ENCODE results near the gene LDLR. TPM values are rescaled to one million over a fixed set of nuclear protein-coding genes. Genes with fewer than 3 reads are reported as not detected.

Gene LDLR
- total and polyA plus RNA-seq, 2 donors (not counting 1 experiment from before 2014, with no cell fraction given) = 1.8 to 4.8 TPM

DNA sequence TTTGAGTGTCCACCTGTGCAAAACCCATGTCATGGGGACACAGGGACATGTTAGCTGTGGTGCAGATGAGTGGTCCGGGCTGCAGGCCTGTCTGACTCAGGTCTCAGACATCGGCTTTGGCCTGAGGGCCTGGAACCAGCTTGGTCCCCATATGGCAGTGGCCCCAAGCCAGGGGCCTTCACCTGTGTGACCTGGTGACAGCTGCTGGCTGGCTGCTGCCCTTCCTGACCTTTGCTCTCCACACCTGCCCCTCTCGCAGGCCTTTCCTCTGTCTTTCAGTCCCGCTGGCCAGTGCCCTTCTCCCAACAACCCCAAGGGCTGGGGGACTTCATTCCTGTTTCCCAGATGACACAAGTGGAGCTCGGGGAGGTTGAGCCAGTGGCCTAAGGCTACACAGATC, 22.9 kb upstream of the LDLR start:
- Histone ChIP-seq H3K79me2 (ENCODE audit: control insufficient read depth, insufficient read depth, low read length) (no peaks in the 10 kb centered on the region), H3K4me3 (ENCODE audit: control extremely low read depth in 1 of 5, extremely low read depth in 1 of 5, insufficient read depth in 1 of 5, low read depth in 2 of 5, low read length in 4 of 5) (no peak overlapping the region), H3K4me2 (replicated peaks; ENCODE audit: low read depth, low read length, poor library complexity, severe bottlenecking) (no peak overlapping the region), H3K9ac (ENCODE audit: low read length) (no peak overlapping the region), H3K27me3 (replicated peaks in 1 of 4; ENCODE audit: control extremely low read depth in 1 of 4, control insufficient read depth in 3 of 4, insufficient read depth in 4 of 4, low read length in 3 of 4) (peaks cover 0 to 6% (median 0%) of the 10 kb centered on the region in 4 experiments), H3K36me3 (replicated peaks in 1 of 2; ENCODE audit: control extremely low read depth in 1 of 2, control insufficient read depth in 1 of 2, extremely low read depth in 1 of 2, insufficient read depth in 2 of 2, low read length in 1 of 2) (peaks cover 0 to 9% of the 10 kb centered on the region in 2 experiments), H2AFZ (ENCODE audit: insufficient read depth, low read depth, low read length, poor library complexity, severe bottlenecking) (no peak overlapping the region), H3K27ac (ENCODE audit: low read length in 2 of 2) (no peak overlapping the region), H3K9me3 (ENCODE audit: control extremely low read depth in 1 of 3, control insufficient read depth in 2 of 3, insufficient read depth in 1 of 3, low read length in 2 of 3) (peaks cover 0 to 14% (median 0%) of the 10 kb centered on the region in 3 donors), H4K20me1 (ENCODE audit: control insufficient read depth, insufficient read depth, low read length, poor library complexity, severe bottlenecking) (no peaks in the 10 kb centered on the region), H3K4me1 (ENCODE audit: control insufficient read depth in 2 of 2, insufficient read depth in 2 of 2, low read length in 2 of 2) (no peaks in the 10 kb centered on the region)
- intact Hi-C loops (cut with micrococcal nuclease) = no loop called here
- ChIA-PET CTCF (interaction anchor here (1.0 kb wide), 1 partner anchor 60 kb away, joined by 5 read pairs; no protein-coding TSS in a partner anchor), POLR2A (interaction anchor here (0.6 kb wide), 1 partner anchor 19 kb away, joined by 4 read pairs; no protein-coding TSS in a partner anchor)
- H3K9me3 Mint-ChIP-seq (ENCODE audit: insufficient read depth) = no peaks in the 10 kb centered on the region
- 91% methylated on average over 4 of the region's 5 CpGs for WGBS (ENCODE audit: insufficient coverage)
- no peak for TF ChIP-seq EZH2 (IDR thresholded peaks at IDR 0.05; ENCODE audit: borderline replicate concordance, insufficient read depth, low read depth, low read length, poor library complexity, severe bottlenecking)
- TF ChIP-seq, protein P1, sequence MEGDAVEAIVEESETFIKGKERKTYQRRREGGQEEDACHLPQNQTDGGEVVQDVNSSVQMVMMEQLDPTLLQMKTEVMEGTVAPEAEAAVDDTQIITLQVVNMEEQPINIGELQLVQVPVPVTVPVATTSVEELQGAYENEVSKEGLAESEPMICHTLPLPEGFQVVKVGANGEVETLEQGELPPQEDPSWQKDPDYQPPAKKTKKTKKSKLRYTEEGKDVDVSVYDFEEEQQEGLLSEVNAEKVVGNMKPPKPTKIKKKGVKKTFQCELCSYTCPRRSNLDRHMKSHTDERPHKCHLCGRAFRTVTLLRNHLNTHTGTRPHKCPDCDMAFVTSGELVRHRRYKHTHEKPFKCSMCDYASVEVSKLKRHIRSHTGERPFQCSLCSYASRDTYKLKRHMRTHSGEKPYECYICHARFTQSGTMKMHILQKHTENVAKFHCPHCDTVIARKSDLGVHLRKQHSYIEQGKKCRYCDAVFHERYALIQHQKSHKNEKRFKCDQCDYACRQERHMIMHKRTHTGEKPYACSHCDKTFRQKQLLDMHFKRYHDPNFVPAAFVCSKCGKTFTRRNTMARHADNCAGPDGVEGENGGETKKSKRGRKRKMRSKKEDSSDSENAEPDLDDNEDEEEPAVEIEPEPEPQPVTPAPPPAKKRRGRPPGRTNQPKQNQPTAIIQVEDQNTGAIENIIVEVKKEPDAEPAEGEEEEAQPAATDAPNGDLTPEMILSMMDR (IDR thresholded peaks at IDR 0.05) = no peak
- H3K4me1 Mint-ChIP-seq = no peaks in the 10 kb centered on the region
- H3K27ac Mint-ChIP-seq = no peak overlapping the region
- ATAC-seq (ENCODE audit: low read depth) = no peak
- no peak overlapping the region for H3K4me3 Mint-ChIP-seq
- H3K27me3 Mint-ChIP-seq = no peaks in the 10 kb centered on the region
- DNase-seq = no peak

DNA sequence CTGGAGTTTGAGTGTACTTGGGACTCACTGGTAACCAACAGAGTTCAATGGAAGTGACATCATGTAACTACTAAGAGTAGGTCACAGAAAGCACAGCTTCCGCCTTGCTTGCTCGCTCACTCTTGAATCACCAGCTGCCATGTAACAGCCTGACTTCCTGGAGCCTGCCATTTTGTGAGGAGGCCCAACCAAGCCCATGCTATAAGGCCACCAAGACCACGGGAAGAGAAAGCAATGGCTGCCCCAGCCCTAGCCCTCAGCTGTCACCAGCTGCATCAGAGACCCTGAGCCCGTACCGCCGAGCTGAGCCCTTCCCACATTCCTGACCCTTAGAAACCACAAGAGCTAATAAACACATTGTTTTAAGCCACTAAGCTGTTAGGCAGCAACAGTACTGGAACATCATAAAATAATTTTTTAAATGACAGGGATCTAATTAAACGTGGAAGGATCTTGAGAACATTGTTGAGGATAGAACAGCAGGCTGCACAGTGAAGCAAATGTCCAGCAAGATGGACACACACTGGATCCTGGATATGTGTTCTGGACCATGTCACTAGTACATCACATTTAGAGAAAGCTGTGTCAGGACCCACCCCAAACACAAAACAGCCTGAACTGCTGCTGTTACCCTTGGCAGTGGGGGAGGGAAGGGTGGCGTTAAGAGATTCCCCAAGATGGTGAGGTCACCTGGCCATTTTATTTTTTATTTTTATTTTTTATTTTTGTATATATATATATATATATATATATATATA, 21.7 kb upstream of the LDLR start:
- Histone ChIP-seq H3K9ac (ENCODE audit: low read length) (no peak overlapping the region), H3K4me2 (replicated peaks; ENCODE audit: low read depth, low read length, poor library complexity, severe bottlenecking) (no peak overlapping the region), H3K4me3 (ENCODE audit: control extremely low read depth in 1 of 5, extremely low read depth in 1 of 5, insufficient read depth in 1 of 5, low read depth in 2 of 5, low read length in 4 of 5) (no peak overlapping the region), H3K4me1 (ENCODE audit: control insufficient read depth in 2 of 2, insufficient read depth in 2 of 2, low read length in 2 of 2) (no peaks in the 10 kb centered on the region), H3K9me3 (ENCODE audit: control extremely low read depth in 1 of 3, control insufficient read depth in 2 of 3, insufficient read depth in 1 of 3, low read length in 2 of 3) (peaks cover 0 to 15% (median 0%) of the 10 kb centered on the region in 3 donors), H4K20me1 (ENCODE audit: control insufficient read depth, insufficient read depth, low read length, poor library complexity, severe bottlenecking) (no peaks in the 10 kb centered on the region), H3K36me3 (replicated peaks in 1 of 2; ENCODE audit: control extremely low read depth in 1 of 2, control insufficient read depth in 1 of 2, extremely low read depth in 1 of 2, insufficient read depth in 2 of 2, low read length in 1 of 2) (peaks cover 0 to 2% of the 10 kb centered on the region in 2 experiments), H2AFZ (ENCODE audit: insufficient read depth, low read depth, low read length, poor library complexity, severe bottlenecking) (no peak overlapping the region), H3K79me2 (ENCODE audit: control insufficient read depth, insufficient read depth, low read length) (no peaks in the 10 kb centered on the region), H3K27me3 (replicated peaks in 1 of 4; ENCODE audit: control extremely low read depth in 1 of 4, control insufficient read depth in 3 of 4, insufficient read depth in 4 of 4, low read length in 3 of 4) (peaks cover 0 to 6% (median 0%) of the 10 kb centered on the region in 4 experiments), H3K27ac (ENCODE audit: low read length in 2 of 2) (no peak overlapping the region)
- DNase-seq (no peak), ATAC-seq (ENCODE audit: low read depth) (no peak)
- POLR2A ChIA-PET = interaction anchor here (0.6 kb wide), 1 partner anchor 37 kb away, joined by 4 read pairs; no protein-coding TSS in a partner anchor
- TF ChIP-seq, protein P1 (IDR thresholded peaks at IDR 0.05) = no peak
- TF ChIP-seq EZH2 (IDR thresholded peaks at IDR 0.05; ENCODE audit: borderline replicate concordance, insufficient read depth, low read depth, low read length, poor library complexity, severe bottlenecking) = no peak
- CTCF ChIA-PET = interaction anchor here (1.0 to 1.2 kb wide), 2 partner anchors 59 to 126 kb away, joined by 3 read pairs; no protein-coding TSS in a partner anchor
- no peak overlapping the region for H3K27ac Mint-ChIP-seq
- WGBS (ENCODE audit: insufficient coverage) = 94% methylated on average over 7 of the region's 8 CpGs
- no peaks in the 10 kb centered on the region for H3K4me1 Mint-ChIP-seq
- H3K9me3 Mint-ChIP-seq (ENCODE audit: insufficient read depth) = no peaks in the 10 kb centered on the region
- H3K4me3 Mint-ChIP-seq = no peak overlapping the region
- no peaks in the 10 kb centered on the region for H3K27me3 Mint-ChIP-seq
- intact Hi-C loops (cut with micrococcal nuclease) = no loop called here
